ENCODE measurements around the gene SLC51A. TPM values are rescaled to one million over a fixed set of nuclear protein-coding genes. Genes with fewer than 3 reads are reported as not detected.
A peak's percentile ranks its signal among the peaks of the same experiment; 100 is the strongest.

SLC51A gene
- total and polyA plus RNA-seq, 2 donors (not counting 1 experiment from before 2014, with no cell fraction given): not detected

GRCh38 chr3:196217307-196218154 is 1.2 kb downstream of the SLC51A start:
- Mint-ChIP-seq H3K4me3 (peak overlapping the region; percentile 45), H3K4me1 (peaks cover 17% of the 10 kb centered on the region), H3K9me3 (ENCODE audit: insufficient read depth) (no peaks in the 10 kb centered on the region), H3K27ac (no peak overlapping the region), H3K27me3 (no peaks in the 10 kb centered on the region)
- H2AFZ ChIP-seq (ENCODE audit: insufficient read depth, low read depth, low read length, poor library complexity, severe bottlenecking): no peak overlapping the region
- TF ChIP-seq, protein P1, sequence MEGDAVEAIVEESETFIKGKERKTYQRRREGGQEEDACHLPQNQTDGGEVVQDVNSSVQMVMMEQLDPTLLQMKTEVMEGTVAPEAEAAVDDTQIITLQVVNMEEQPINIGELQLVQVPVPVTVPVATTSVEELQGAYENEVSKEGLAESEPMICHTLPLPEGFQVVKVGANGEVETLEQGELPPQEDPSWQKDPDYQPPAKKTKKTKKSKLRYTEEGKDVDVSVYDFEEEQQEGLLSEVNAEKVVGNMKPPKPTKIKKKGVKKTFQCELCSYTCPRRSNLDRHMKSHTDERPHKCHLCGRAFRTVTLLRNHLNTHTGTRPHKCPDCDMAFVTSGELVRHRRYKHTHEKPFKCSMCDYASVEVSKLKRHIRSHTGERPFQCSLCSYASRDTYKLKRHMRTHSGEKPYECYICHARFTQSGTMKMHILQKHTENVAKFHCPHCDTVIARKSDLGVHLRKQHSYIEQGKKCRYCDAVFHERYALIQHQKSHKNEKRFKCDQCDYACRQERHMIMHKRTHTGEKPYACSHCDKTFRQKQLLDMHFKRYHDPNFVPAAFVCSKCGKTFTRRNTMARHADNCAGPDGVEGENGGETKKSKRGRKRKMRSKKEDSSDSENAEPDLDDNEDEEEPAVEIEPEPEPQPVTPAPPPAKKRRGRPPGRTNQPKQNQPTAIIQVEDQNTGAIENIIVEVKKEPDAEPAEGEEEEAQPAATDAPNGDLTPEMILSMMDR (IDR thresholded peaks at IDR 0.05): no peak
- no peak for TF ChIP-seq EZH2 (IDR thresholded peaks at IDR 0.05; ENCODE audit: borderline replicate concordance, insufficient read depth, low read depth, low read length, poor library complexity, severe bottlenecking)
- no peaks in the 10 kb centered on the region for H4K20me1 ChIP-seq (ENCODE audit: control insufficient read depth, insufficient read depth, low read length, poor library complexity, severe bottlenecking)
- no peak overlapping the region for H3K9ac ChIP-seq (ENCODE audit: low read length)
- no peak for DNase-seq
- WGBS (ENCODE audit: insufficient coverage): 98% methylated on average over 5 of the region's 12 CpGs
- no peak overlapping the region for H3K4me2 ChIP-seq (replicated peaks; ENCODE audit: low read depth, low read length, poor library complexity, severe bottlenecking)
- CTCF ChIA-PET: no interaction called here
- ATAC-seq (ENCODE audit: low read depth): no peak
- H3K4me1 ChIP-seq (ENCODE audit: control insufficient read depth in 2 of 2, insufficient read depth in 2 of 2, low read length in 2 of 2): peaks cover 7 to 15% of the 10 kb centered on the region in 2 donors
- intact Hi-C loops (cut with micrococcal nuclease): no loop called here
- no peaks in the 10 kb centered on the region for H3K79me2 ChIP-seq (ENCODE audit: control insufficient read depth, insufficient read depth, low read length)
- H3K9me3 ChIP-seq (ENCODE audit: control extremely low read depth in 1 of 3, control insufficient read depth in 2 of 3, insufficient read depth in 1 of 3, low read length in 2 of 3): no peaks in the 10 kb centered on the region
- POLR2A ChIA-PET: no interaction called here
- H3K4me3 ChIP-seq (ENCODE audit: control extremely low read depth in 1 of 5, extremely low read depth in 1 of 5, insufficient read depth in 1 of 5, low read depth in 2 of 5, low read length in 4 of 5): no peak overlapping the region
- H3K27ac ChIP-seq (ENCODE audit: low read length in 2 of 2): no peak overlapping the region
- H3K36me3 ChIP-seq (replicated peaks in 1 of 2; ENCODE audit: control extremely low read depth in 1 of 2, control insufficient read depth in 1 of 2, extremely low read depth in 1 of 2, insufficient read depth in 2 of 2, low read length in 1 of 2): no peaks in the 10 kb centered on the region
- H3K27me3 ChIP-seq (replicated peaks in 1 of 4; ENCODE audit: control extremely low read depth in 1 of 4, control insufficient read depth in 3 of 4, insufficient read depth in 4 of 4, low read length in 3 of 4): no peaks in the 10 kb centered on the region

DNA sequence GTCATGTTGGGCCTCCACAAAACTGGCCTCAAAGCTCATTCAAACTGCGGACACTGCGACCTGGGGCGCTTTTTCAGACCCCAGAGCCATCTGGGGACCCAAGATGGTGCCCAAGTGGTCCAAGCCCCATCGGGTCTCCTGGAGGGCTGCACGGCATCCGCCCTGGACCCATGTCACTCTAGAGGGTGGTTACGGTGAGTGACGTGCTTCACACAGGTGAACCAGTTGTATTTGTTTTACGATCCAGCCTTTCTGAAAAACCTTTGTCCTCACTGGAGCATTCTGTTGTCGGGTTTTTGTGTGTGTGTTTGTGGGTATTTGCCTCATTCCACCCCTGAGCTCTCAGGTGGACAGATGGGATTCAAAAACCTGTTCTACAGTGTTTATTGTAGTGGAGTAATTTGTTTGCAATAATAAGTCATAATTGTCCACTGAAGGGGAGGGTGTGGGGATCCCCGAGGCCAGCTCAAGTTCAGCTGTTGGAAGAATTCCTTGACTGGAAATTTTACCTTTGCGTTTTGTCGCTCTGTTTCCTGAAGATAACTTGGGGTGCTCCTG is 1.9 kb downstream of the SLC51A start:
- ATAC-seq (ENCODE audit: low read depth) (no peak), DNase-seq (no peak)
- Mint-ChIP-seq H3K9me3 (ENCODE audit: insufficient read depth) (no peaks in the 10 kb centered on the region), H3K4me3 (peak overlapping the region; percentile 26), H3K4me1 (peaks cover 17% of the 10 kb centered on the region), H3K27ac (peak overlapping the region; percentile 21), H3K27me3 (no peaks in the 10 kb centered on the region)
- Histone ChIP-seq H2AFZ (ENCODE audit: insufficient read depth, low read depth, low read length, poor library complexity, severe bottlenecking) (no peak overlapping the region), H3K4me3 (ENCODE audit: control extremely low read depth in 1 of 5, extremely low read depth in 1 of 5, insufficient read depth in 1 of 5, low read depth in 2 of 5, low read length in 4 of 5) (no peak overlapping the region), H3K4me1 (ENCODE audit: control insufficient read depth in 2 of 2, insufficient read depth in 2 of 2, low read length in 2 of 2) (peaks cover 7 to 15% of the 10 kb centered on the region in 2 donors), H3K27me3 (replicated peaks in 1 of 4; ENCODE audit: control extremely low read depth in 1 of 4, control insufficient read depth in 3 of 4, insufficient read depth in 4 of 4, low read length in 3 of 4) (no peaks in the 10 kb centered on the region), H3K9ac (ENCODE audit: low read length) (no peak overlapping the region), H3K9me3 (ENCODE audit: control extremely low read depth in 1 of 3, control insufficient read depth in 2 of 3, insufficient read depth in 1 of 3, low read length in 2 of 3) (no peaks in the 10 kb centered on the region), H3K36me3 (replicated peaks in 1 of 2; ENCODE audit: control extremely low read depth in 1 of 2, control insufficient read depth in 1 of 2, extremely low read depth in 1 of 2, insufficient read depth in 2 of 2, low read length in 1 of 2) (no peaks in the 10 kb centered on the region), H3K27ac (ENCODE audit: low read length in 2 of 2) (no peak overlapping the region), H3K79me2 (ENCODE audit: control insufficient read depth, insufficient read depth, low read length) (no peaks in the 10 kb centered on the region), H3K4me2 (replicated peaks; ENCODE audit: low read depth, low read length, poor library complexity, severe bottlenecking) (peak overlapping the region; percentile 73), H4K20me1 (ENCODE audit: control insufficient read depth, insufficient read depth, low read length, poor library complexity, severe bottlenecking) (no peaks in the 10 kb centered on the region)
- WGBS (ENCODE audit: insufficient coverage): 97% methylated on average over 10 of the region's 13 CpGs
- TF ChIP-seq EZH2 (IDR thresholded peaks at IDR 0.05; ENCODE audit: borderline replicate concordance, insufficient read depth, low read depth, low read length, poor library complexity, severe bottlenecking): no peak
- TF ChIP-seq, protein P1 (IDR thresholded peaks at IDR 0.05): no peak
- intact Hi-C loops (cut with micrococcal nuclease): no loop called here
- ChIA-PET CTCF (interaction anchor here (1.6 kb wide), 2 partner anchors 21 to 145 kb away, joined by 3 to 6 read pairs; no protein-coding TSS in a partner anchor), POLR2A (no interaction called here)

Data from B cell (primary cell).